MCF 10A (cell line): ENCODE data around the gene ANO1. TPM values are rescaled to one million over a fixed set of nuclear protein-coding genes. Genes with fewer than 3 reads are reported as not detected.

Experiments
- BruUV-seq: library from RNA; stranded (reverse); fragments of 400-500 nt; replicated peaks from 2 replicates; lab custom pipeline; 2021; lab: Mats Ljungman, UMichigan
- CTCF ChIA-PET: fragments of 300-600 bp; sonication (Branson Sonifier 250); formaldehyde crosslinking; extraction: SDS; loops from one replicate; lab custom pipeline; 2021; ENCODE audit warnings: antibody characterized with exemption, inconsistent platforms; lab: Yijun Ruan, JAX
- POLR2A ChIA-PET: fragments of 300-600, 350-650 bp; sonication (Branson Sonifier 250); formaldehyde crosslinking; extraction: SDS; loops from one replicate; lab custom pipeline; 2020; ENCODE audit warnings: antibody characterized with exemption, inconsistent platforms; lab: Yijun Ruan, JAX
- DNase-seq: peaks from one replicate; pipeline ENCODE4 v3.0.0-alpha.2; 2018; ENCODE audit not compliant: unreplicated experiment
- H3K27ac Mint-ChIP-seq: one replicate; pipeline ENCODE4 v1.8.0; 2022; ENCODE audit warnings: mild to moderate bottlenecking, low read depth, mixed read lengths; ENCODE audit not compliant: unreplicated experiment
- H3K27me3 Mint-ChIP-seq: one replicate; pipeline ENCODE4 v1.8.0; 2022; ENCODE audit warnings: mixed read lengths; ENCODE audit not compliant: insufficient read depth, unreplicated experiment
- H3K36me3 Mint-ChIP-seq: one replicate; pipeline ENCODE4 v1.8.0; 2022; ENCODE audit warnings: mild to moderate bottlenecking, moderate library complexity, mixed read lengths; ENCODE audit not compliant: insufficient read depth, unreplicated experiment
- H3K4me1 Mint-ChIP-seq: one replicate; pipeline ENCODE4 v1.8.0; 2022; ENCODE audit warnings: mixed read lengths; ENCODE audit not compliant: insufficient read depth, unreplicated experiment
- H3K4me3 Mint-ChIP-seq: one replicate; pipeline ENCODE4 v1.8.0; 2022; ENCODE audit warnings: mild to moderate bottlenecking, moderate library complexity, mixed read lengths; ENCODE audit not compliant: unreplicated experiment
- H3K9me3 Mint-ChIP-seq: one replicate; pipeline ENCODE4 v1.8.0; 2022; ENCODE audit warnings: mixed read lengths; ENCODE audit not compliant: unreplicated experiment
- CTCF ChIP-seq: fragments of 200-600 bp; IDR thresholded peaks from one replicate; pipeline ENCODE4 v1.8.0; 2022; ENCODE audit warnings: antibody characterized with exemption, mild to moderate bottlenecking; ENCODE audit not compliant: unreplicated experiment
- intact Hi-C: fragments of 100-400 bp; cut with micrococcal nuclease; formaldehyde crosslinking; loops from 2 replicates; pipeline ENCODE4 v1.14.1; 2022
- total RNA-seq: library from RNA; stranded (reverse); gene quantifications from 2 replicates; pipeline ENCODE4 v1.2.3, GENCODE V29; 2022

ANO1 gene
- total RNA-seq, 1 experiment from 2014 or later = not detected

DNA sequence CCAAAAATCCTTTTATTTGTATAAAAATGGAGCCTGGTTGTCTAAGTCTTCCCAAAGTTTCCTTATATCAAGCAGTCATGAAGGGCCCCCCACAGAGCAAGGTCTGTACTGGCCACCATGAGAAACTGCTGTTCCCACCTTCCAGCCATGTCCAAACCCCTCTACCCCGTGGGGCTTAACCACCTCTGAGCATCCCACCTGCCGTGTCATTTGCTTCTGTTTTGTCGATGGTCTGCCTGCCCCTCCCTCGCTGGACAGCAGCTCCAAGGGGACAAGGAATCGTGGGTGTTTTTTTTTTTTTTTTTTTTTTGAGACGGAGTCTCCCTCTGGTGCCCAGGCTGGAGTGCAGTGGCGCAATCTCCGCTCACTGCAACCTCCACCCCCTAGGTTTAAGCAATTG lies 11.1 kb upstream of the ANO1 start:
- intact Hi-C loops = no loop called here
- ChIA-PET POLR2A (no interaction called here), CTCF (no interaction called here)
- Mint-ChIP-seq H3K4me3 (no peak overlapping the region), H3K27ac (no peak overlapping the region), H3K9me3 (no peaks in the 10 kb centered on the region), H3K36me3 (no peaks in the 10 kb centered on the region), H3K4me1 (peaks cover 12% of the 10 kb centered on the region), H3K27me3 (peaks cover 30% of the 10 kb centered on the region)
- no peak for TF ChIP-seq CTCF
- BruUV-seq = no TSS peak
- no peak for DNase-seq

- no TSS peak for BruUV-seq
- Mint-ChIP-seq H3K36me3 (no peaks in the 10 kb centered on the region), H3K9me3 (no peaks in the 10 kb centered on the region), H3K27me3 (peaks cover 30% of the 10 kb centered on the region), H3K4me1 (peaks cover 12% of the 10 kb centered on the region), H3K27ac (no peak overlapping the region), H3K4me3 (no peak overlapping the region)
- intact Hi-C loops = no loop called here
- TF ChIP-seq CTCF = no peak
- ChIA-PET POLR2A (no interaction called here), CTCF (no interaction called here)
- no peak for DNase-seq
These were observed 10.4 kb upstream of the ANO1 start for GRCh38 chr11:70067591-70068341.

- ChIA-PET CTCF (no interaction called here), POLR2A (no interaction called here)
- no TSS peak for BruUV-seq
- H3K27me3 Mint-ChIP-seq = peaks cover 30% of the 10 kb centered on the region
- no peak for TF ChIP-seq CTCF
- H3K4me3 Mint-ChIP-seq = no peak overlapping the region
- H3K4me1 Mint-ChIP-seq = peaks cover 12% of the 10 kb centered on the region
- H3K27ac Mint-ChIP-seq = no peak overlapping the region
- DNase-seq = no peak
- no peaks in the 10 kb centered on the region for H3K36me3 Mint-ChIP-seq
- no peaks in the 10 kb centered on the region for H3K9me3 Mint-ChIP-seq
- intact Hi-C loops = no loop called here
These were observed 9.8 kb upstream of the ANO1 start for GRCh38 chr11:70068345-70068744.

- DNase-seq = no peak
- intact Hi-C loops = no loop called here
- H3K36me3 Mint-ChIP-seq = no peaks in the 10 kb centered on the region
- peaks cover 6% of the 10 kb centered on the region for H3K4me1 Mint-ChIP-seq
- H3K4me3 Mint-ChIP-seq = no peak overlapping the region
- H3K27ac Mint-ChIP-seq = no peak overlapping the region
- no peak for TF ChIP-seq CTCF
- H3K9me3 Mint-ChIP-seq = no peaks in the 10 kb centered on the region
- BruUV-seq = no TSS peak
- POLR2A ChIA-PET = no interaction called here
- peaks cover 30% of the 10 kb centered on the region for H3K27me3 Mint-ChIP-seq
- CTCF ChIA-PET = interaction anchor here (0.8 kb wide), 1 partner anchor 1743 kb away, joined by 3 read pairs; no protein-coding TSS in a partner anchor
These were observed 9.2 kb upstream of the ANO1 start for GRCh38 chr11:70068950-70069349.
